Measurements from ENCODE around the gene HLA-F.

HLA-F gene

DNA sequence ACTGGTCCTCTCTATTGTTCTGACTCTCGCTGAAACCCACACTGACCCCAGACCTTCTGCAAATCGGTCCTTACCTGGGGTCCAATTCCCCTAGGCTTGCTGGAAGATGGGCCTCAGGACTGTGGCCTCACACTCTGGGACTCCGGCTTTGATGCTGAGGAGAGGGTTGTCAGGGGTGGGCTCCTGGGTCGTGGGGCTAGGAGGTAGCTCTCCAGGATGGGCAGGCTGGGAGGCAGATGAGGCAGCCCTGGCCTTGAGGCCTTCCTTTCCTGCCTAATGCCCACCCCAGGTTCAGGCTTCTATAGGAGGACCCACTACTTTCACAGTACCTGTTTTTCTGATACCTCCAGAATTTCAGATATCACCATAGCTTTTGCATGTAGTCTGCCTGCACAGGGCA, 21.4 kb downstream of the HLA-F start:
- no peak for DNase-seq

DNA sequence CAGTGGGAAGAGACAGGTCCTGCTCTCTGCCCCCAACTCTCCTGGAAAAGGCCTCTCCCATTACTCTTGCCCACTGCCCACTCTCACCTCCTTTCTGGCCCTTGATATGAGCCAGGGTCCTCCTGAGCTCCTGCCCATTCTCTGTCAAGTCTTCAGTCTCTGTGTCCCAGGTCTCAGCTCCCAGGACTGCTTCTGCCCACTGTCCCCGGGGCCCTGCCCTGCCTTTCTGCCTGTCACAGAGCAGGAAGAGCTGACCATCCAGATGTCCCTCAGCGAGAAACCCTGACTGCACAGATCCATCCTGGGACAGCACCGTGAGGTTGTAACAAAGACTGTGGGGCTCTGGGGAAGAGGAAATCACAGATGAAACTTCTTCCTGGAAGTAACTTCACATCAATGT, 22.2 kb downstream of the HLA-F start:
- no peak for DNase-seq

DNA sequence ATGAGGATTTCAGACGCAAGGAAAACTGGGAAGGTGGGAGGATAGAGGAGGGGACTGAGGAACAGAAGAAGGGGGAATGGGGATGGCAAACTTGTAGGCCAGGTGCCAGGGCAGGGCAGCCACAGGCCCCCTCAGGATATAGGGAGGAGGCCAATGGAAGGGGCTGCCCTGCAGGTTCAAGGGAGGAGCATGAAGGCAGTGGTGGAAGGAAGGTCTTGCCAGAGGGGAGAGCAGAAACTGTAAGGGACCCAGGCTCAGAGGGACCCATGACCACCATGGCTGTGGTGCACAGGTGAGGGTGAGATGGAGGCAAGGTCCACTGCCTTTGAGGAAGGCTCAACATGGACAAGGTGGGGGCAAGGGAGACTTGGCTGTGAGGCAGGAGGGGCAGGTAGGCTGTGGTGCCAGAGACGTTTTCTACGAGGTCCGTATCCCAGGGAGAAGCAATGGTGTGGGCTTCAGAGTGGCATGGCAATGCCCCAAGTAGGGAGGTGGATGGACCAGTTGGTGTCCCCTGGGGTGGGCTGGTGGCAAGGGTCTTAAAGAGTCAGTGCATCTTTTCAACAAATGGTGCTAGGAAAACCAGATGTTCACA, 22.7 kb downstream of the HLA-F start:
- no peak for DNase-seq

DNA sequence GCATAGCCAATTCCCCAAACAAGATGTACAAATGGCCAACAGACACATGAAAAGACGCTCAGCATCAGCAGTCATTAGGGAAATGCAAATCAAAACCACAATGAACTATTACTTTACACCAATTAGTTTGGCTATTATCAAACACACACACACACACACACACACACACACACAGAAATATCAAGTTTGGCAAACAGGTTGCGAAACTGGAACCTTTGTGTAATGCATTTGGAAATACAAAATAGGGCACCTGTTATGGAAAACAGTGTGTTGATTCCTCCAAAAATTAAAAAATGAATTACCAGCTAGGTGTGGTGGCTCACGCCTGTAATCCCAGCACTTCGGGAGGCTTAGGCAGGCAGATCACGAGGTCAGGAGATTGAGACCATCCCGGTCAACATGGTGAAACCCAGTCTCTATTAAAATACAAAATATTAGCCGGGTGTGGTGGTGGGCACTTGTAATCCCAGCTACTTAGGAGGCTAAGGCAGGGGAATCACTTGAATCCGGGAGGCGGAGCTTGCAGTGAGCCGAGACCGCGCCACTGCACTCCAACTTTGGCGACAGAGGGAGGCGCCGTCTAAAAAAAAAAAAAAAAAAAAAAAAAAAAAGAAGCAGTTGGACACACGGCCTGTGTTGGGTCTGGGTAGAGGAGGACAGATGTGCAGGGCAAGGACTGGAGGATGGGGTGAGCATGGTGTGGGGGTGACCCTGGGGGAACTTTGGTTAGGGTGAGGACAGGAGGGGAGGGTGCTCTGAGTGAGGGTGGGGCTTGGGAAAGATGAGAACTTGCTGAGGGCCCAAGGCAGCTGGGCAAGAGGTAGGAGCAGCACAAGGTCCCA, 23.8 kb downstream of the HLA-F start:
- no peak for DNase-seq

DNA sequence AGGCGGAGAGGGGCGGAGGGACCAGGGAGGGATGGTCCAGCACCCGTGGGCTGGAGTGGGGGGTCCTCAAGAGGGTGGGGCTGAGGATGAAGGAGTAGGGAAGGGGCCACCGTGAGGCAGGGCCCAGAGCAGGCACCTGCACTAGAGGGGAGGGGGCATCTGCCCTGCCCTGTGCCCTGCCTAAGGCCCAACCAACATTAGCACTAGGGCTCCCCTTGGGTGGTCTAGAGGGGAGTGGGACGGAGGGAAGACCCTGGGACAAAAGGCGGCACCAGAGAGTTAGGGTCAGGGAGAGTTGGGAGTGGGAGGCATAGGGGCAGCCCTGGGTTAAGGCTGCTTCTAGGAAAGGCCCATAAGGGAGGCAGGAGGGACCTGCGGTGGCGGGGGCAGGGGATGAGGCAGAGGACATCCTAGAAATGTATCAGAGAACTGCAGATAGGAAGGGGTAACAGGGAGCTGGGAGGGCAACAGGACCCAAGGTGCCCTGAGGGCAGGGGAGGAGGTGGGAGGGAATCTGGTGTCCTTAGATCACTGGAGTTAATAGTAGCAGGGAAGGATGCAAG, 24.5 kb downstream of the HLA-F start:
- DNase-seq: no peak

DNA sequence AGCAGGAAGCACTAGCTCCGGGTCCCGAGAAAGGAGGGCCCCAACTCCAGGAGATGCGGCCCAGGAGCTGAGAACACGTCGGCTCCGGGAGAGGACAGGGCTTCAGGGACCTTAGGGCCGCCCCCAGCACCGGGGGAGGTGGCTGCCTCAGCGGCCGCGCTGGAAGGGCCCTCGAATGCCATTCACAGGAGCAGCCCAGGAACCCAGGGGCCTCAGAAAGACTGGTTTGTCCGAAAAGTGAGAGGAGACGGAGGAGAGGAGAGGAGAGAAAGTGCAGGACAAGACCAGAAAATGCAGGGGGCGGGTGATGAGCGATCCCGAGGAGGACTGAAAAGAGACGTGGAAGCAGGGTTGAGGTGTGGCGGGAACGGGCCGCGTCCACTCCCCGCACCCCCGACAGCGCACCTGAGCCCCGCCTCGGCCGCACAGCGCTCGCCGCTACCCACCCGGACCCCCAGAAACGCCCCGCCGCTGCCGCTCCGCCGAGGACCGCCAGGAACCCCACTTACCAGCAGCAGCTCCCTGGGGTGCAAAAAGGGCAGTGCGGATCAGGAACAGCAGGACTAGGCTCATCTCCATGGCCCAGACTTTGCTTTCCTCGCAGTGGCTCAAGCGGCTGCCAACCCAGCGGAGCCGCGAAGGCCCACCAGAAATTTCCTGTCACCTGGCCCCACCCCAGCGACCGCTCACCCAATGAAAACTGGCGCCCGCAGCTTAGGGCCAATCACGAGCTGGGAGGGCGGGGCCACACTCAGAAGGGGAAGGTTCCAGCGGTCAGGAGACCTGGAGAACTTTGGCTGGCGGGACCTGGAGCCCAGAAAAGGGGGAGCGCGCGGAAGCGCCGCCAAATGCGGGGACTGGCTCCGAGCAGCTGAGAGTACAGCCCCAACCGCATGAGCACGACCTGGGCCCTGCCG, 25.4 kb downstream of the HLA-F start:
- peak; percentile 83 for DNase-seq

DNA sequence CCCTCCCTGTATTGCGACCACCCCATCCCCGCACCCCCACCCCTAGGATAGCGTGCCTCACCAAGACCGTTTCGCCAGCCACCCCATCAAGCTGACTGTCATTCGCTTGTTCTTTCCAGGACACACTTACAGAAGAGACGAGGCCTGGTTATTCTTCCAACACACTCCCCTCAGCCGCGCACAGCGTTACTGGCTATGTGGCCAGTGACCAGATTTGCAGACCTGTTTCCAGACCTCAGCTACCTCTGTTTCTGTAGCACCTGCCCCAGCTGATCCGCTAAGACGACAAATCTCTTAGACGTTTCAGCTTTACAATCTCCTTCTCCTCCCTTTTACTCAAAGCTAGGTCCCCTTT, 26.1 kb downstream of the HLA-F start:
- no peak for DNase-seq

DNA sequence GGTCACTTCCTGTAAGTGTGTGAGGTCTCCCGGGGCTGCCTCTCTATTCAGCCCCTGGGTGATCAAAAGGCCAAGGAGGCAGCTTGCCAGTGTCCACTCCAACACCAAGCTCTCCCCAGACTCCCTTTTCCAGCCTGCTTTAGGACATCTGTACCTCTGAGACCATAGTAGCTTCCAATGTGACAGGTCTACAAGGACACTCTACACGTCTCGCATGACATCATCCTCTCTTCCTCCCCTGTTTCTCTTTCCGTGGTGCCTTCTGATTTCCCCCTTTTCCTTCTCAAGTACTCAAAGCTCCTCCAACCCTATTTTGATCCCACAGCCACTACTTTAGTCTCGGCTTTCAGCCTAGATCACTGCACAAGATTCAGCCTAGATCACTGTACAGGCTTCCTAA, 26.4 kb downstream of the HLA-F start:
- no peak for DNase-seq

DNA sequence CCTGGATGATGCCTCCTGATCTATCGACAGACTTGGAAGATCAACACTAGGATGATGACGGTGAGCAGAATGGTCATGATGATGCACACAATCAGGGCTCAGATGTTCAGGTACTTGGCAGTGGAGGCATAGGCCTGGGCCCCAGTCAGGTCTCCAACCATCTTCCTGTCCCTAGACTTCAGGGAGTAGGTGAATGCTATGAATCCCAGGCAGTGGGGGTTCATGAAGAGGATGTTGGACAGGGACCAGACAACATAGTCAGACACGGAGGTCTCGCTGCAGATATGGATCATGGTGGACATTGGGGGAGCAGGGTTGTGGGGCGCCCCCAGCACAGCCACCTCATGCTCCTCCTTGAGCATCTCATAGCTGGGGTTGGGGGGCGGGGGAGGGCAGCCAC, 27.5 kb downstream of the HLA-F start:
- no peak for DNase-seq

DNA sequence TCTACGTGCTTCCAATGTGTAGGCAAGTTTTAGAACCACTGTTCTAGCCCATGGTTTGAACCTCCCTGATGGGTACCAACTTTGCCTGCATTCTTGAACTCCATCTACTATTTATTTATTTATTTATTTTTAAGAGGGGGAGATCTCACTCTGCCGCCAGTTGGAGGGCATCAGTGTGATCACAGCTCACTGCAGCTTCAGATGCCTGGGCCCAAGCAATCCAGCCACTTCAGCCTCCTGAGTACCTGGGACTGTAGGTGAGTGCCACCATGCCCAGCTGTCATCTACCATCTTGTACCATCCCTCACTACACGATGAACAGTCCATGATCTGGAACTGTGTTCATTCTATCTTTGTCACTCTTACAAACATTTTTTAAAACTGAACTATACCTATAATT, 28.2 kb downstream of the HLA-F start:
- no peak for DNase-seq

DNA sequence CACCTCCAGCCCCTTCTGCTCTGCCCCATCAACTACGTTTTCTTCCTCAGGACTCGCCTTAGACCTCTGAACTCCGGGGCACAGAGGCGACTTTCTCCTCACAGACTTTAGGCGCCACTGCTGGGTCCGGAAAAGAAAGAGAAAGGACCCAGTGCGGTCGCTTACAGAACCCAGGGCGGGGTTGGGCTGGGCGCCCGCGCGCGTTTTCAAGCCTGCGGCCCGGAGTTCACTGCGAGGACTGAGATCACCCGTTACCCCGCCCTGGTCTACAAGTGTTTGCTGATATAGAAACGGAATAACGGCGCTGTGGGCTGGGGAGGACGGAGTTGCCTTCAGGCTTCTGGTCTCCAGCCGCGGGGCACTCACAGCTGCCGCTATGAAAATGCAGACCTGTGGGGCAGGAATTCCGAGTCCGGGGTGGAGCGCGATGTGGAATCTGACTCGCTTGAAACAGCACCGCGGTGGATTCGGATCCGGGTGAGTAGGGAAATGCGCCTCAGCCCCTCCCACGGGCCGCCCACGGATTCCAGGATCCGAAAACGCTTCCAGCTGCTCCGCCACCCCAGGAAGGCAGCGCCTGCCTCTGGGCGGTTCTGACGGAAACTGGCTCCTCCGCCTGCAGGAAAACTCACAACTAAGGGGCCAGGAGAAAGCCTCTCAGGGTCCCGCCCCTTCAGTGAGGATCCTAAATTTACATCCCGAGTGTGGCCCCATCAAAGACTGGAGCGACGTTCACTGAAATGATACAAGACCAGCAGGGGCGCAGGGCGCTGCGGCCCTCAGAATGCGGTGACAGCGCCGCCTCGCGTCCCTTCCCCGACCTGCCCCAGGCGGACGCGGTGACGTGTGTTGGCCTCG, 29.4 kb downstream of the HLA-F start:
- DNase-seq: peak; percentile 85

DNA sequence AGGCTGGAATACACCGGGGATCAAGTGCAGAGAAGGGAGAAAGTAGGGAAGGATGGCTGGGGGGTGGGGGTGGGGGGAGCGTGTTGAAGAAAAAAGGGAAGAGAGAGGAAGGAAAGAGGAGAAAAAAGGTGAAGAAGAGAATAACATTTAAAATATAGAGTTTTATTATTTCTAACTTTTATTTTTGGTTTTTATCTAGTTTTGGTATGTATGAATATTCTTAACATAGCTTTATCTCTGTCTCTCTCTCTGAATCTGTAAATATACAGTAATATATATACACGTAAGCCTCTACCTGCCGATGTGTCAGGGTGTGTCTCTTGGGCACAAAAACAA, 30.0 kb downstream of the HLA-F start:
- no peak for DNase-seq

DNA sequence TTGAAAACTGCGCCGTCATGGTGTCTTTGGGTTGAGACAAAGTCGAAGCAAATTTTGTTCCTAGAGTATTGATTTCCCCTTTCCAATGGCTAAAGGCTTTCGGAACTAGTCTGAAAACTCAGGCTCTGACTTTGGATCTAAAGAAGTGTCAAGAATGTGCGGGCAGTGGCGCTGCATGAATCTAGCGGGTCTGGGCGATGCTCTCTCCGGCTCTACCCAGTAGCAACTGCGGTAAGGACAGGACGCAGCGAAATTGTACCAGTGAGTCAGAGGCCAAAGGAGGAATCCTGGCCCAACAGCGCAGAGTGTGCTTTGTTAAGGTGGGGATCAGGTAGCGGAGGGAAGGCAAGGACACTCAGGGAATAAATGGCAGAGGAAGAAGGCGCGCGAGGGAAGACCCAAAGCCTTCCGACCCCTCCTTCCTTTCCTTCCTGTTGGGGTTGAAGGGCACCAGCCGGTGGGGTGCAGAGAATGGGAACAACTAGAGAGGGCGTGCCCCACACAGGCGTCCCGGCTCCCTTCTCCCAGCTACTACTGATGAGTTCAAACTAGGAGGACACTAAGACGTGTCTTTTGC, 32.1 kb downstream of the HLA-F start:
- no peak for DNase-seq

DNA sequence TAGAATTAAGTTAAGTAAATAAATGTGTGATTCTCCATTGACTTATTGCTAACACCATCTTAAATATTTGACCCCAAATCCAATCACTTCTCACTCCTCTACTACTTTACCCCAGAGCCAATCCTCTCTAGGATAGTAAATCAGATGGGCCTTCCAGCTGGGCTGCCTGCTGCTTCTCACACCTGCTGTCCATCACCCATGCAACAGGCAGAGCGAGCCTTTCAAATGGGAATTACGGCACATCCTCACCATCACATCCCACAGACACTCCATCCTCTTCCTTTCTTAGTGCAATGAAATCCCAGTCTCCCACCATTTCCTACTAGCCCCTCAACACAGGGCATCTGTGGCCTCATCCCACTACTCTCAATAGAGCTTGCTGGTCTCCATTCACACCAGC, 34.0 kb downstream of the HLA-F start:
- DNase-seq: no peak

DNA sequence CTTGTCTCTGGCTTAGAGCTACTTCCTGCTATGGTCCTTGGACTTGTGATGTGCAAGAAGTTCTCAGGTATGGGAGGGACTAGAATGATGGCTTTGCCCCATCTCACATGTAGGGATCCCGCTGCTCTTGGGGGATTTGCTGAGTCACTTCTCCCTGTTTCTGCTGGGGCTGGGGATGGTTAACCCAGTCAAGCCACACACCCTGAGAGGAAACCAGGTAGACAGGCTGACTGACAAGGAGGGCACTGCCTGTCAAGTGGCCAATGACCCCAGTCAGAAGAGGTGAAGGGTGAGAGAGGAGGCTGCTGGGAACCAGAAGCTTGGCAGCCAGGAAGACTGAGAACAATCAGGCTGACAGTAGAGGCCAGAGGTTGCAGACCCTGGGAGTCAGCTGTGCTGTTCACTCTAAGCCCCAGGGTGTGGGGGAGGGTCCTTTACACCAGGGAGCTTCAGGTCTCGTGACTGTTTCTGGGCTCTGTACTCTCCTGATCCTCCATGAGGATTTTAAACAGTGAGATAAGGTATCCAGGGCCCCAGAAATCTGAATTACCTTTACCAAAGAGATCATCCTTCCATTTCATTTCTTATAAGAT, 34.6 kb downstream of the HLA-F start:
- DNase-seq: no peak

DNA sequence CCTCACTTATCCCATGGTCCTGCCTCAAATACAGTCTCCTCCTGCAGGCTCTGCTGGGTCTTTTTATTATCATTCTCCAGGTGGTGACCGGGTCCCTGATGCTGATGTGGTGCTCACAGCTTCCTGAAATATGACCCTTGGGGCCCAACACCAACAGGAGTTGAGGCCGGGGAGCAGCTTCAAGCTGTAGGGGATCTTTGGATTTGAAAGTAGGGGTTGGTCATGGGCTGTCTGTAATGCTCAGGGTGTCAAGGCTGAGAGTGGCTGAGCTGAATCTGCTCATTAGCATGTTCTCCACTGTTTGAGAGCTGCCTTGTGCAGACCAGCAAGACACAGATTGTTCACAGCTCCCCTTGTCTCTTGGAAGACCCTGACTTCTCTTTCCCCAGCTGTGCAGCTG, 35.5 kb downstream of the HLA-F start:
- no peak for DNase-seq

DNA sequence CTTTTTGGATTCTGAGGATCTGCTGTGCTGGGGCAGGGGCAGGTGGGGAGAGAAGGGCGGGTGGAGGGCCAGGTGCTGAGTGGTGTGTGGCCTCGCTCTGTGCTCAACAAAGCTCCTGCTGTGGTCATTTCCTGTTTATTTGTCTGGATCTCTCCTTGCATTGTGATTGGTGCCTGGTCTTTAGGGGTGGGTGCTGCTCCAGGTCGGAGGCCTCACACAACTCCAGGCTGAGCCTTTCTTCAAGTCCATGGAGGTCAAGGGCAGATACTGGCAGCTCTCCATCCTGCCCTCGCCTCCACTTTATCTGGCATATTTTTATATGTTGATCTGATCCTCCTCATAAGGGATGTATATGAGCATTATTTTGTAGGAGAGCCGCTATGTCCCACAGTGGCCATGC, 36.2 kb downstream of the HLA-F start:
- no peak for DNase-seq

DNA sequence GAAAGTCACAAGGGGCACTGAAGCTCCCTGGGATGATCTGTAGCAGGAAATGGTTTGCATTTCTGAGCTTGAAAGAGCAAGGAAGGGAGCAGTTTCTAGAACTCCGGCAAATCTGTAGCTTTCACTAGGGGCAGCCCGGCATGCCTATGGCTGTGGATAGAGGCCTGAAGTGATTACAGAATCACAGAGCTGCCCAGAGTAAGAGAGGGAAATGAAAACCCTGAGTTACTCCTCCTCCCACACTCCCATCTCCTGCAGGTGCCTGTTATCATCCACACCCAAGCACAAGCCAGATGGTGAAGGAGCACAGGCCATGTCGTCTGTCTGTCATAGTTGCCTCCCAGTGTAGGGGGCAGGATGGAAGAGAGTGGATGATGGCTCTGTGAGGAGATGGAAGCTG, 37.1 kb downstream of the HLA-F start:
- DNase-seq: no peak

DNA sequence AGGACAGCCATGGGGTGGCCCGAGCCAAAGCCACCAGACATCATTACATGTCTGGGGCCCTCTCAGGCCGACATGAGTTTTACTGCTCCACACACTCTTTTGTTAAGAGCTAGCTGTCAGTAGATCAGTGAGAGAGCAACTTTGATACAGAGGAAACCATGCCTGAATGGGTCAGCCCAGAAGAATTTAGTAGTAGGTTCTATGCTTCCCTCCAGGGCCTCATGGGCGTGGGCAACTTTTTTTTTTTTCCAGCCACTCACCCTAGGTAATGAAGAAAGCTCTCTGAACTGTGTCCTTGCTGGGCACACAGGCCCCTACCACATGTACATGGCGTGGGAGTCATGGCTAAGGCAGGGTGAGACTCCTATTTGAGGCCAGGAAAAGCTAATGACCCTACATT, 38.8 kb downstream of the HLA-F start:
- DNase-seq: no peak

DNA sequence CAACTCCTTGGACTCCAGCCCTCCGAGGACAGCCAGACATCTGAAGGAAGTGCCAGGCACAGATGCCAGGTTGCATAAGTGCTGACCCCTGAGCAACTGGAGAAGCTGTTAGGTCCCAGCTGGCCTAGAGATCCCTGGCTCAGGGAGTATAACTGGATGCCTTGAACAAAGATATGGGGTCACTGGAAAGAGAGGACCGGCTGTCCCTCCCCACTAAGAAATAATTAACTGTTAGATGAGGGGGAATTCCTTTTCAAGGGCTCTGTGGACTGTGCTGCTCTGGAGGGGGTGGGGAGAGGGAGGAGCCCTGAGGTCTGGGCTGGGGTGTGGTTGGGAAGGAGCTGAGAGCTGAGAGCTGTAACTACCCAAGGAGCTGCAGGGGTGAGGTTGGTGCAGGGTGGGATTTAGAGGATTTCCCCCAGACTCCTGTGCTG, 39.6 kb downstream of the HLA-F start:
- no peak for DNase-seq

DNA sequence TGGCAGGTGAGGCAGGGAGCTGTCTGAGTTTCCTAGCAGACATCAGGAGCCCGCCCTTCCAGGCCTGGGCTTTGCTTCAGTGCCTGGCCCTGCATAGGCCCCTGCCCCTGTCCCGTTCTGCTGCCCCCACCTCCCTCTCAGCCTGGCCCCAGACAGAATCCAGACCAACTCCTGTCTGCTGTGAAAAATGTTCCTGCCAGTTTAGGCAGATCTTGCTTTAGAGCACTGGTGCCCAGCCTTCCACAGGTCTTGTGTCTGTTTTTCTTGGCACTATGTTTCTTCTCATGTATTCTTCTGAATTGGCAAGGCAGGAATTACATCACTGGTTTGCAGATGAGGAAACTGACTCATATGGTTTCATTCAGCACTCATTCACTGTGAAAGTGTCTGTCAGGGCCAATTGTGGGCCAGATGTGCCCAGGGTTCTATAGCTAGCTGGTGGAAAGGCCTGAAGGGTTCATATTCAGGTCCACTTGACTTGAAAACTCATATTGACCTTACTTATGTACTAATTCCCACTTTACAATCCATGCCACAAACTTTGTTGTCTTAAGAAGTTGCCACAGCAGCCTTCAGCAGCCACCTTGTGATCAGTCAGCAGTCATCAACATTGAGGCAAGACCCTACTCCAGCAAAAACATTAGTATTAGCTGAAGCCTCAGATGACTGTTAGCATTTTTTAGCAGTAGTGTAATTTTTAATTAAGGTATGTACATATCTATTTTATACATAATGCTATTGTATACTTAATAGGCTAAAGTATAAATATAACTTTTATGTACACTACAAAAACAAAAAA, 40.5 kb downstream of the HLA-F start:
- DNase-seq: no peak

Measured in CD4-positive, alpha-beta T cell treated with Interleukin-10 for 1 hour (primary cell).